Esophagus mucosa (tissue), 1 donor: ENCODE data around the gene NPM1. TPM values are rescaled to one million over a fixed set of nuclear protein-coding genes. Genes with fewer than 3 reads are reported as not detected.

ENCODE experiments used
- ATAC-seq: fragments of 200-7000 bp; cut with Tn5 transposase; one replicate; pipeline ENCODE4 v1.9.1; 2020
- total RNA-seq: library from RNA; stranded (reverse); gene quantifications from one replicate; pipeline ENCODE4 v1.2.4, GENCODE V29; 2023
- donor health status: DM: yes; HTN: yes; CAD: no.

Gene NPM1
- total RNA-seq, 1 donor from 2014 or later = 922 TPM

- no peak for ATAC-seq
Observed at GRCh38 chr5:171453056-171453725, 65.5 kb downstream of the NPM1 start.

DNA sequence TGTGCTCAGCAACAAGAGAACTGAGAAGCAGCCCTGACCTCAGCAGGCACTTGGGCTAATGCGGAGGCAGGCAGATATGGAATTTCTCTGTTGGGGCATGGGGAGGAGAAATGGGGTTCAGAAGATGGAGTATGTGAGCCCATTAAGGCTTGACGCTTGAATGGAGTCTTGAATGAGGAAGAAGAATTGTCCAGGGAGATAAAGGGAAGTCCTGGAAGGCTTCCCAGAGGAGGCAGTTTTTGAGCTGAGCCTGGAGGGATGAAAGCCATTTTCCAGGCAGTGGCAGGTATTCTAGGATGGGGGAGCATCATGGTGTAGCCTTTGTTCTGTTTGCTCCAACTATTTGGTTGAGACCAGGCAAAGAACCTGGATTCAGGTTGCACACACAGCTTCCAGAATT, 66.3 kb downstream of the NPM1 start:
- no peak for ATAC-seq

GRCh38 chr5:171454549-171454948, 66.9 kb downstream of the NPM1 start:
- ATAC-seq = no peak

- ATAC-seq = no peak
Observed at GRCh38 chr5:171455522-171455921, 67.9 kb downstream of the NPM1 start.

DNA sequence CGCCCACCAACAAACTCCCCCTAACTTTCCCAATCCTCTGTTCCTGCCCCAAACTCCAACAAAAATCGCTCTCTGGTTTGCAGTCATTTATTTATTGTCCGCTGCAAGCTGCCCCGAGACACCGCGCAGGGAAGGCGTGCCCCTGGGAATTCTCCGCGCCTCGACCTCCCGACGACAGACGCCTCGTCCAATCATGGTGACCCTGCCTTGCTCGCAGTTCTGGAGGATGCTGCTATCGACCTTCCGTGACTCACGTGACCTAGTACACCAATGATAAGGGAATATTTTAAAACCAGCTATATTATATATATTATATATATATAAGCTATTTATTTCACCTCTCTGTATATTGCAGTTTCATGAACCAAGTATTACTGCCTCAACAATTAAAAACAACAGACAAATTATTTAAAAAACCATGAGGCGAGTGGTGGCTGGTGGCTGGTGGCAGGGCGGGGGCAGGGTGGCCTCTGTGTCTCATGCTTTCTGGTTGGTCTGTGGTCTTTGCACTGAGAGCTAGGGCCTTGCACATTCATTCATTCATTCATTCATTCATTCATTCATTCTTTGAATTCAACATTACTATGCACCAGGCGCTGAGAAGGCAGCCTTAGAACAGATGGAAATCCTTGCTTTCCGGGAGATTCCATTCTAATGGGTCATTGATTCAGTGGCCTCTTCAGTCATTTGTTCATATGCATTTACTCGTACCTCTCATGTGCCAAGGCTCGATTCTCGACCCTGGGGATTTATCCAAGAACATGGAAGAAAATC, 69.7 kb downstream of the NPM1 start:
- no peak for ATAC-seq

- no peak for ATAC-seq
Observed at GRCh38 chr5:171459839-171460238, 72.2 kb downstream of the NPM1 start.

Other genes starting within 250 kb of the NPM1 start
- gene TLX3, start 78.6 kb upstream of the NPM1 start, total RNA-seq = not detected
- gene FGF18, start 31.8 kb downstream of the NPM1 start, total RNA-seq = 0.08 TPM